NCI-H345 treated with DMSO at 0.1 percent for 48 hours (cell line): ENCODE data around the gene PARVA.

ENCODE experiments used
- DNase-seq: peaks from one replicate; lab custom pipeline; 2025; ENCODE audit not compliant: unreplicated experiment; lab: John Stamatoyannopoulos, UW

Gene PARVA

DNA sequence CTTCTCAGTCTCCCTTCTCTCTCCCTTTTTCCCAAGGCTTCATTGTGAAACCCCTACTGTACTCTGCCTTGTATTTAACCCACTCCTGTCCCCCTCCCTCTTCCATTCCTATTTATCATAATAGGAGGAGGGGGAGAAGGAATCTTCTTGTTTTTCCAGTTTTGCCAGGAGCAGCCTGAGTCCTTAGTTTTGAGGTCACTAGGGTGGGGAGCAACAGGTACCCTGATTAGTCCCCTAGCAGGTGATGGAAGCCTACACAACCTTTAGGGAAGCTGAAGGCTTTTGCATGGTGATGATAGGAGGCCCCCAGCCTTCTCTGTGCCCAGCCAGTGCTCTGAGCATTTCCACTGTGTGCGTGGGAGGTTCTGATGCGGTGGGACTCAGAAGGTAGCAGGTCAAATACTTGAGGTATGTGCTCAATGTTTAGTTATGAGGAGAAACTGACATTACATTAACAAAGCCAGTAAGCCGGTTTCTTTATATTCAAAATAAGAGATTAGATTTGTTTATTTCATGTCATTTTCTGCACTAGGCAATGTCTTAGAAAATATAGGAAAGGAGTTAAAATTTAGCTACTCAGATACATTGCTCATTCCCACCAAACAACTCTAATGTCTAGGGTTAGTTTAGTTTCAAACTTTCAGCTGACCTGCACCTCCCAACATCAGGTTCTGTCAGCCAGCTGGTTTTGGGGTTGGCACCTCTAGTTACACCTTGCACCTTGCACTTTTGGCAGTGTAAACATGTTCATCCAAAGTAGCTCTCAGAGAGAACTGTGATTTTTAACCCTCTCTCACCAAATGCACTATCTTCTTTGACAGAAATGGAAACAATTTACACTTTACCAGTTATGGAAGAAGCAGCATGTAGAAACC, 26.0 kb downstream of the PARVA start:
- no peak for DNase-seq

DNA sequence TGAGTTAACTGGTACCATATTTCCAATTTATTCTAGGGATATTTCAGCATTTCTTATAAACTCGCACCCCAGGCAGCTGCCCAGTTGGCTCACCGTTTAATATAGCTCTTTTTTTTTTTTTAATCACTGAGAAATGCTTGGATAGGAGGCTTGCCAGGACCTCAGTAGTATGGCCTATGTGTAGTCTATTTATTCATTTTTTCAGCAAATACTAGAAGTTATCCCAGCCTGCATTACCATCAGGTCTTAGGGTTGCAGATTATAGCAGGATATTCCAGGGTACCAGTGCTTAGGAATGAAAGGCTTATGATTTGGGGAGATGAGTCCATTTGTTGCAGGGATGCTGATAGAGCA, 26.6 kb downstream of the PARVA start:
- no peak for DNase-seq

GRCh38 chr11:12404436-12404835, 27.1 kb downstream of the PARVA start:
- no peak for DNase-seq

DNA sequence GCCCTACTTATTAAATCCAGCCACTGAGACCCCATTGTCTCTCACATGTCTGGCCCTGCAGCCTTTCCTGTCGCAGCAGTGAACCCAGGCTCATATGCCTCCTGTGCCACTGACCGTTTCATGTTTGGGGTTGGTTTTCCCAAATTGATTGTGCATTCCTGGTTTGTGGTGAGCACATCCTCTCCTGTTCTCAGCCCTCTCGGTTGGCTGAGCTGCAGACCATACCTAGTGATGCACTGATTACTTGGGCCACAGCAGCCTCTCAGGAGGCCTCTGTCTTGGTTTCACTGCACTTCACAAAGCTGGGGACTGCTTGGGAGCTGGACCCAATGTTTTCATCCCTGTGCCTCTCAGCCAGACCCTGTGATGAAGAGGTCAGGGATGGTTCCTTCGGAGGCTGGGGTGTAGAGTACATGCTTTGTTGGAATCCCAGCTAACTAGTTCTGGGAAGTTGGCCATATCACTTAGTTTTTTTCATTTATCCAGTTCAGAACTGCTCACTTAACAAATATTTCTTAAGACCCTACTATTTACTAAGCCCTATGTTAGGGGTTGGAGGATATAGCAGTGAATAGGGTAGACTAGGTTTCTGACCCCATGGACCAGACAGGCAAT, 30.9 kb downstream of the PARVA start:
- no peak for DNase-seq

DNA sequence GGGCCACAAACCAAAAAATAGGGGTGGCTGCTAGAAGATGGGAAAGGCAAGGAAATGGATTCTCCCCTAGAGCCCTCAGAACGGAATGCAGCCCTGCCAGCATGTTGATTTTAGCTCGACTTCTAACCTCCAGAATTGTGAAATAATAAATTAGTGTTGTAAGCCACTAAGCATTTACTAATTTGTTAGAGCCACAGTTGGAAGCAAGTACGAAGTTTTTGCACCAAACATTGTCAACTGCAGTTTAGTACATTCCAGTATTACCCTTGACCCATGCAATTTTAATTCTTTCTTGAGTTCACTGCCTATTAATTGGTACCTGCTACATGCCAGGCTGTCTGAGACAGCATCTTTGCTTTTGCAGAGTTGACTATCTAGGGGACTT, 32.2 kb downstream of the PARVA start:
- DNase-seq, result no peak

DNA sequence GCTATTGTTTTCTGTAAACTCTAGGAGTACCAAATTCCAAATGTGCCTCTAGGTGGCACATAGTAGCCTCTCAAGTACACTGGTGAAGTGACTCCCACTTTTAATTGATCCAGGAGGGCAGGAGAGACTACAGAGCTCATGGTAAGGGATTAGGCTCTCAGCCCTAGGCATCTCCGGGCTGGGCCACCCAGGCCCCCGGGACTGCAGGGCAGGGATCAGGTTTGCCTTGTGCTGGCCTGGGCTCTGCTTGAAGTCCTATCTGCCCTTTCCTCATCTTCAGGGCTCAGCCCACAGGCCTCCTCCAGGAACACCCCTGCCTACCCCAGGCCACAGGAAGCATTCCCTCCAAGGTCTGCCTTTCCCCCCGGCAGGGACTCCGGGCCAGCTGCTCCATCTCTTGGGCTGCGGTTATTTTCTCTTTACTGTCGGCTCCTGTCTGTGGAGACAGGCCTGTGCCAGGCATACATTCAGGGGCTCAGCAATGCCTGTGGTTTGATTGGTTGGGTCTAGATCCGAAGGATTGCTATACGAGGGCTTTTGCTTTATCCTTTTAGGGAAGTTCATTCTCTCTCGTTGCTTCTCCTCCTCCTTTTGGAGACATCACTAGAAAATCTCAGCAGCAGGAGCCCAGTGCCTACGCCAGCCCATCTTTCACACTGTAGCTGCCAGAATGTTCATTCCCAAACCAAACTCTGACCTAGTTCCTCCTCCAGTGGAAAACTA, 32.8 kb downstream of the PARVA start:
- DNase-seq, result no peak

- no peak for DNase-seq
Observed at GRCh38 chr11:12411393-12411792, 34.0 kb downstream of the PARVA start.

DNA sequence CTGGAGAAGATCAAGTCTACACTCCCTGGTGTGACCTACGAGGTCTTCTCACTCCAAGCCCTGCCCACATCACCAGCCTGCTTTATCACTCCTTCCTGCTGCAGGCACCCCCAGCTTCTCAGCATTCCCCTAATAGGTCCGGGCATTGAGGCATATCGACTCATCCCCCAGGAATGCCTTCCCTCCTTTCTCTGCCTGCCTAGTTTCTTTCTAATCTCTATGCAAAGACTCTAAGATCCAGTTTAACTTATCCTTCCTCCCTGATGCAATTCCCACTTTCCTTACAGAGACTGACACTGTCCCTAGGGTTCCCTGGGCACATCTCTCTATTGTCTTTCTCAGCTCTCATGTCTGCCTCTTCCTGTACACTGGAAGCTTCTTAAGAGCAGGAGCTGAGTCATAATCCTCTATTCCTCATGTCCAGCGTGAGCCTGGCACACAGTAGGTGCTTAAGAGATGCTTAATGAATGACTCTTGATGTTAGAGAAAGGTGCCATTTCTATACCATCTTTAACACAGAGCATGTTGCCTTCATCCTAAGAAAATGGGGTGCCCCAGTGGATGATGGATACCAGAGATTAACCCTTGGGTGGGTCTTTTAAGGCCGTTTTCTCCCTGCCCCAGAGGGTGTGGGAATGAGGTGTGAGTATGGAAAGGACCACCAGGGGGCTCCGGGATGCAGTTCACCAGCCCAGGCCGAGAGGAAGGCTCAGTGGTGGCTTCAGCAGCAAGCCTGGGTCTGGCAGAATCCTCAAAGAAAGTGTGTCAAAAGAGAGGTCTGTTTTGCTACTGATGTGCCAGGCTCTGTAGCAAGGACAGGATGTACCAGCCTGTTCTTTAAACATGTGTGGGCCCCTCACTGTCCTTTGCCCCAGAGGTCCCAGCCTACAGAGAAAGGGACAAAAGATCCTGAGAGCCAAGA, 34.7 kb downstream of the PARVA start:
- DNase-seq, result peak; percentile 25

GRCh38 chr11:12413141-12414052, 36.0 kb downstream of the PARVA start:
- DNase-seq, result no peak

- no peak for DNase-seq
Observed at GRCh38 chr11:12414611-12415010, 37.2 kb downstream of the PARVA start.

DNA sequence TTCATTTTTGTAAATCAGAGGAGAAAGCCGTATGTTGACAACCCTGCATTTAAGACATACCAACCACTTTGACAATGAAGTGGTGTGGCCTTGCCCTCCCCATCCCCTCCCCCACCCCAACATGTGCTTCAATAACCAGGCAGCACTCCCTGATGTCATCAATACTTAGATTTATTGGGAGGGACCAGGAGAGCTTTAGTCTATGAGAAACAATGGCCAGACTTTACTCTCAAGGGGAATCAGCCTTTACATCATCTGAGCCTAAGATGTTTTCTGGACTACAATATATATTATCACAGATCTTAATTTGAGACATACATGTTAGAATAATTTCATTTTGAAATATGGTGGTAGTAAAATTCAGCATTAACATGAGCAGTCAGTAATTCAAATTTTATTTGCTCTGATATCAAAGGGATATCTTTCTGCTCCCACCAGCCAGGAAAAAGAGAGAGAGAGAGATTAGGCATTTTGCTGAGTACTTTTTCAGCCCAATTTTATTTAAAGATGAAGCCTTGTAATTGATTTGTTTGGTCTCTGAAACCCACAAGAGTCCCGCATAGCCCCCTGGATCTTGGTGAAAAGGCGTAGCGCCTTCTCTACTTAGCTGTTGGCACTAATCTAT, 38.1 kb downstream of the PARVA start:
- no peak for DNase-seq

- DNase-seq, result no peak
Observed at GRCh38 chr11:12416552-12416951, 39.2 kb downstream of the PARVA start.

- no peak for DNase-seq
Observed at GRCh38 chr11:12417691-12418611, 40.6 kb downstream of the PARVA start.

DNA sequence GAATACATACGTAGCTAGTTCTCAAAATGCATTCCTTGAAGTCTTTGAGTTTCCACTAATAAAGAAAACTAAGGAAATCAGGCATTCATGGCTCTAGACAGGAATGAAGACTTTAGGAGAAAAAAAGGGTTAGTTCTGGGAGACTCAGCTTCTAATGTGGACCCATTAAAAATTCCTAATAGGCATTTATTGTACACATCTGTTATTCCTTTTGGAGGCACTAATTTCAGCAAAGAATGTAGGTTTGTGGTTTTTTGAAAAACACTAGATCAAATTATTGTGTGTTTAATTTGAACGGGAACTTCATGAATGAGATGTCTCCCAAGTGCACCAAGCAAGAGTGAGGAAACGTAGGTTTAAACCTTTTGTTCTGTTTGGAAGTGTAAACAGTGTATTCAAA, 42.7 kb downstream of the PARVA start:
- no peak for DNase-seq

GRCh38 chr11:12420706-12421105, 43.3 kb downstream of the PARVA start:
- no peak for DNase-seq

DNA sequence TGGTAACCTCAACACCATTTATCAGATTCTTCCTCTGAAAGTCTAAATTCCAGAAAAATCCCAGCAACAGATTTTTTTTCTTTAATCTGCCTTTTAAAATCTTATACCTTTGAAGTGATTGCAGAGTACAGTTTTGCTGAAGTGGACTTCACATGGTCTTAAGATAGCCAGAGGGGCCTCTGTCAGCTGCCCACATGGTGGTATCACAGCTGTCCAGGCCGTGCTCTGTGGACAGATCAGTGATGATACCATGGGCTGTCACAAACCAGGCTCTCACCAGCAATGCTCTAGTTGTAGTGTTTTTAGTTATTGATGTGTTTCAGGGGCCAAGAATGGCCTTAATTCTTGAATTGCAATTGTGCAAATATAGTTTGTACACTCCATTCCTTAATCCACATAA, 44.0 kb downstream of the PARVA start:
- DNase-seq, result no peak

DNA sequence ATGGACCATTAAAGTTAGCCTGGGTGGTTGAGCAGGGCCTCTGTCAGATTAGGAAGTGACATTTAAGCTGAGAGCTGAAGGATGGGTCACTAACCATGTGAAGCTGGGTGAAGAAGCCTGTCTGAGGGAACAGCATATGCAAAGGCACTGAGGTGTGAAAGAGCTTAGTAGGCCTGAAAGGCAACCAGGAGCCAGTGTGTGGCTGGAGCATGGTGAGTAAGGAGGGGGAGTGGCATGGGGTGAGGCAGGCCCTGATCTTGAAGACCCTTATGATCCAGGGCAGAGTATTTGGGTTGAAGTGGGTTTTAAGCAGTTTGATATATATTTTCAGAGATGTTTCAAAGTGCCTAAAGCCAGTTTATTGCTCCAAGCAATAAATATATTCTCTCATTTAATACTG, 48.8 kb downstream of the PARVA start:
- DNase-seq, result no peak

GRCh38 chr11:12429155-12429554, 51.8 kb downstream of the PARVA start:
- DNase-seq, result no peak

DNA sequence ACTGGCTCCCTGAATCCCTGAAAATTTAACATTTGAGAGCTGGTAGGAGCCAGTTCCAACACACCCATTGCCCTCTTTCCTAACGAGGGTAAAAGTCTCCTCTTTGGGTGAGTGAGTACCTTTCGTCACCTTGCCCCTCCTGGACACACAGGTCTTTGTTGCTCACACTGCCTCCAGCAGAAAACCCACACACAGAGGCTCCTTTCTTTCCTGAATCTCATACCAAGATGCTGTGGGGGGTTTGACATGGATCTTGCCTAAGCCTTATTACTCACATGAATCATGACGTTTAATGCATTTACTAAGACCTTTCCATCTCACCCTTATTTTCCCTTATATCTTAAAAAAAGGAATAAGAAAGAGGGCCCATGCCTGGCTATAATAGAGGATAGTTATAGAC, 53.0 kb downstream of the PARVA start:
- DNase-seq, result no peak
